H9 (cell line): Measurements from ENCODE around the gene MYOCOS. TPM values are rescaled to one million over a fixed set of nuclear protein-coding genes. Genes with fewer than 3 reads are reported as not detected.

Experiments
- DNase-seq: peaks from one replicate; pipeline ENCODE4 v3.0.0-alpha.2; 2017
- H2AFZ ChIP-seq: one replicate; pipeline ENCODE4 v1.6.1; 2013; ENCODE audit warnings: mild to moderate bottlenecking, low read length, control low read depth, moderate library complexity
- H2AK5ac ChIP-seq: 2 replicates; pipeline ENCODE4 v1.6.1; 2013; ENCODE audit warnings: low read length, control low read depth, mixed read lengths; ENCODE audit not compliant: insufficient read length
- H2BK120ac ChIP-seq: one replicate; pipeline ENCODE4 v1.6.1; 2013; ENCODE audit warnings: low read depth, mild to moderate bottlenecking, low read length, control low read depth, inconsistent platforms; ENCODE audit not compliant: poor library complexity, severe bottlenecking
- H2BK12ac ChIP-seq: 2 replicates; pipeline ENCODE4 v1.6.1; 2013; ENCODE audit warnings: low read length, control low read depth, mixed read lengths, low read depth; ENCODE audit not compliant: insufficient read length
- H2BK15ac ChIP-seq: 2 replicates; pipeline ENCODE4 v1.6.1; 2013; ENCODE audit warnings: low read depth, low read length, control low read depth
- H2BK20ac ChIP-seq: one replicate; pipeline ENCODE4 v1.6.1; 2013; ENCODE audit warnings: low read depth, mild to moderate bottlenecking, low read length, control low read depth, inconsistent platforms; ENCODE audit not compliant: poor library complexity, severe bottlenecking
- H2BK5ac ChIP-seq: 2 replicates; pipeline ENCODE4 v1.6.1; 2013; ENCODE audit warnings: low read length, control low read depth, mixed read lengths; ENCODE audit not compliant: insufficient read length
- H3K14ac ChIP-seq: 2 replicates; pipeline ENCODE4 v1.6.1; 2013; ENCODE audit warnings: low read length, control low read depth; ENCODE audit not compliant: insufficient read depth
- H3K18ac ChIP-seq: 2 replicates; pipeline ENCODE4 v1.6.1; 2013; ENCODE audit warnings: low read depth, mild to moderate bottlenecking, mixed read lengths, low read length, control low read depth; ENCODE audit not compliant: insufficient read length
- H3K23ac ChIP-seq: 2 replicates; pipeline ENCODE4 v1.6.1; 2013; ENCODE audit warnings: low read length, control low read depth, mixed read lengths, low read depth; ENCODE audit not compliant: insufficient read length
- H3K23me2 ChIP-seq: 2 replicates; pipeline ENCODE4 v1.6.1; 2013; ENCODE audit warnings: low read depth, mild to moderate bottlenecking, mixed read lengths, low read length, control low read depth; ENCODE audit not compliant: insufficient read length, poor library complexity, severe bottlenecking
- H3K27ac ChIP-seq: 2 replicates; pipeline ENCODE4 v1.5.1; 2013; ENCODE audit warnings: low read length, control low read depth, mixed read lengths, low read depth; ENCODE audit not compliant: insufficient read length
- H3K27me3 ChIP-seq: 2 replicates; pipeline ENCODE4 v1.6.1; 2013; ENCODE audit warnings: low read length, control low read depth, inconsistent platforms; ENCODE audit not compliant: insufficient read depth
- H3K4ac ChIP-seq: 2 replicates; pipeline ENCODE4 v1.6.1; 2013; ENCODE audit warnings: low read depth, mild to moderate bottlenecking, control low read depth, inconsistent platforms, low read length, moderate library complexity
- H3K4me1 ChIP-seq: 2 replicates; pipeline ENCODE4 v1.6.1; 2013; ENCODE audit warnings: low read length, control low read depth, inconsistent platforms; ENCODE audit not compliant: insufficient read depth
- H3K4me2 ChIP-seq: 2 replicates; pipeline ENCODE4 v1.6.1; 2013; ENCODE audit warnings: low read length, control low read depth, mixed read lengths; ENCODE audit not compliant: insufficient read length, insufficient read depth
- H3K56ac ChIP-seq: 2 replicates; pipeline ENCODE4 v1.6.1; 2013; ENCODE audit warnings: low read depth, mild to moderate bottlenecking, mixed read lengths, low read length, control low read depth; ENCODE audit not compliant: insufficient read length
- H3K79me1 ChIP-seq: 2 replicates; pipeline ENCODE4 v1.6.1; 2013; ENCODE audit warnings: low read depth, mild to moderate bottlenecking, moderate library complexity, low read length, control low read depth, inconsistent platforms; ENCODE audit not compliant: insufficient read depth, poor library complexity, severe bottlenecking
- H3K79me2 ChIP-seq: 2 replicates; pipeline ENCODE4 v1.6.1; 2013; ENCODE audit warnings: low read length, control low read depth, inconsistent platforms; ENCODE audit not compliant: insufficient read depth
- H3K9ac ChIP-seq: 2 replicates; pipeline ENCODE4 v1.6.1; 2013; ENCODE audit warnings: low read length, control low read depth, mixed read lengths; ENCODE audit not compliant: insufficient read length; ENCODE audit errors: extremely low read depth
- H3K9me3 ChIP-seq: one replicate; pipeline ENCODE4 v1.6.1; 2013; ENCODE audit warnings: low read depth, low read length, inconsistent platforms; ENCODE audit not compliant: control insufficient read depth
- H3T11ph ChIP-seq: one replicate; pipeline ENCODE4 v1.6.1; 2013; ENCODE audit warnings: mild to moderate bottlenecking, low read length, control low read depth, inconsistent platforms
- H4K20me1 ChIP-seq: one replicate; pipeline ENCODE4 v1.6.1; 2013; ENCODE audit not compliant: control insufficient read depth, insufficient read length, insufficient read depth
- H4K5ac ChIP-seq: 2 replicates; pipeline ENCODE4 v1.6.1; 2013; ENCODE audit warnings: low read depth, mild to moderate bottlenecking, mixed read lengths, low read length, control low read depth; ENCODE audit not compliant: insufficient read length
- H4K8ac ChIP-seq: replicated peaks from 2 replicates; pipeline ENCODE4 v1.6.1; 2013; ENCODE audit warnings: low read length, control low read depth, mixed read lengths, low read depth; ENCODE audit not compliant: insufficient read length
- H4K91ac ChIP-seq: 2 replicates; pipeline ENCODE4 v1.6.1; 2013; ENCODE audit warnings: low read depth, mild to moderate bottlenecking, moderate library complexity, mixed read lengths, low read length, control low read depth; ENCODE audit not compliant: insufficient read length
- H3K27ac Mint-ChIP-seq, 3 experiments: 2 replicates in 2 of 3; 3 replicates in 1 of 3; pipeline ENCODE4 v1.8.0; 2020 to 2021; ENCODE audit warnings: mixed read lengths in 3 of 3, mild to moderate bottlenecking in 1 of 3, moderate library complexity in 1 of 3
- H3K27me3 Mint-ChIP-seq: 2 replicates; pipeline ENCODE4 v1.8.0; 2021; ENCODE audit warnings: low read depth, mild to moderate bottlenecking, moderate library complexity, mixed read lengths
- H3K36me3 Mint-ChIP-seq, 3 experiments: 2 replicates in 2 of 3; 3 replicates in 1 of 3; pipeline ENCODE4 v1.8.0; 2020 to 2021; ENCODE audit warnings: low read depth in 3 of 3, mixed read lengths in 3 of 3; ENCODE audit not compliant: insufficient read depth in 1 of 3
- H3K4me1 Mint-ChIP-seq, 2 experiments: 2 replicates each; pipeline ENCODE4 v1.8.0; 2020; ENCODE audit warnings: mixed read lengths in 2 of 2
- H3K4me3 Mint-ChIP-seq, 2 experiments: 2 replicates in 1 of 2; 3 replicates in 1 of 2; pipeline ENCODE4 v1.8.0; 2020 to 2021; ENCODE audit warnings: mild to moderate bottlenecking in 2 of 2, mixed read lengths in 2 of 2, moderate library complexity in 1 of 2
- H3K9me3 Mint-ChIP-seq, 2 experiments: 2 replicates in 1 of 2; 3 replicates in 1 of 2; pipeline ENCODE4 v1.8.0; 2020; ENCODE audit warnings: mild to moderate bottlenecking in 2 of 2, mixed read lengths in 2 of 2, moderate library complexity in 1 of 2
- CTCF ChIP-seq: fragments of 200-600 bp; sonication (generic); conservative IDR thresholded peaks from 3 replicates; pipeline ENCODE4 v1.8.0; 2021; ENCODE audit warnings: antibody characterized with exemption, mild to moderate bottlenecking
- WGBS: extraction: QIAGEN DNeasy Blood & Tissue Kit; methylation state at CpG from one replicate; pipeline ENCODE4 v1.1.7; 2013; ENCODE audit warnings: missing lambda C conversion rate, low lambda C conversion rate, mixed read lengths; ENCODE audit not compliant: insufficient read length; ENCODE audit errors: extremely low coverage; 5-methylcytosine and 5-hydroxymethylcytosine counted together
- total RNA-seq: library from RNA; stranded (reverse); gene quantifications from 2 replicates; pipeline ENCODE4 v1.2.1, GENCODE V29; 2021

MYOCOS gene
- total RNA-seq, 1 experiment from 2014 or later = 0.13 TPM

- no peak overlapping the region for H3K4me3 Mint-ChIP-seq
- H3K56ac ChIP-seq = no peak overlapping the region
Measured at GRCh38 chr1:171636141-171636540, 14.1 kb downstream of the MYOCOS start.

More at GRCh38 chr1:171636141-171636540, 14.1 kb downstream of the MYOCOS start:
- Histone ChIP-seq H3K23me2 (no peaks in the 10 kb centered on the region), H3K14ac (no peak overlapping the region), H3T11ph (no peak overlapping the region), H3K27ac (no peak overlapping the region), H3K9me3 (no peaks in the 10 kb centered on the region), H3K4me2 (no peak overlapping the region), H2AFZ (no peak overlapping the region), H4K91ac (no peak overlapping the region), H3K27me3 (no peaks in the 10 kb centered on the region), H3K4ac (no peak overlapping the region), H2BK5ac (no peak overlapping the region), H2BK120ac (no peak overlapping the region), H2BK15ac (no peak overlapping the region), H3K79me1 (no peaks in the 10 kb centered on the region), H3K79me2 (no peaks in the 10 kb centered on the region), H2BK20ac (no peak overlapping the region), H4K20me1 (no peaks in the 10 kb centered on the region), H3K9ac (no peak overlapping the region), H4K8ac (no peak overlapping the region), H2BK12ac (no peak overlapping the region), H2AK5ac (no peak overlapping the region), H3K4me1 (peaks cover 2% of the 10 kb centered on the region; the same call in 1 of the 2 replicates), H3K23ac (no peak overlapping the region), H3K18ac (no peak overlapping the region), H4K5ac (no peak overlapping the region)
- TF ChIP-seq CTCF = no peak
- DNase-seq = peak; percentile 29
- no CpG with 5 or more reads among the region's 11 CpGs for WGBS
- Mint-ChIP-seq H3K9me3 (peaks cover 4 to 7% of the 10 kb centered on the region in 2 experiments; a peak in 4 of 5 replicates), H3K36me3 (no peaks in the 10 kb centered on the region; a peak in 2 of 7 replicates), H3K27ac (peak overlapping the region in 1 of 3 experiments; percentile 59; a peak in 1 of 7 replicates), H3K4me1 (peaks cover 17 to 19% of the 10 kb centered on the region in 2 experiments), H3K27me3 (no peaks in the 10 kb centered on the region; the same call in 1 of the 2 replicates)
